Inflammatory macrophage (primary cell): ENCODE results near the gene TRAF7.

Experiments used
- DNase-seq, 2 donors: peaks; one replicate each; pipeline ENCODE4 v3.0.0-alpha.2; 2020 to 2022

TRAF7 gene

GRCh38 chr16:2184346-2184745 is 28.8 kb downstream of the TRAF7 start:
- DNase-seq, result no peak

- DNase-seq, result no peak
These were observed 29.4 kb downstream of the TRAF7 start for GRCh38 chr16:2184962-2185361.

GRCh38 chr16:2186064-2186463 is 30.5 kb downstream of the TRAF7 start:
- no peak for DNase-seq

GRCh38 chr16:2186505-2186904 is 30.9 kb downstream of the TRAF7 start:
- no peak for DNase-seq

GRCh38 chr16:2187212-2187611 is 31.6 kb downstream of the TRAF7 start:
- no peak for DNase-seq

- no peak for DNase-seq
These were observed 32.8 kb downstream of the TRAF7 start for GRCh38 chr16:2188395-2188794.

GRCh38 chr16:2189252-2189893 is 33.8 kb downstream of the TRAF7 start:
- no peak for DNase-seq

GRCh38 chr16:2190002-2190658 is 34.5 kb downstream of the TRAF7 start:
- no peak for DNase-seq

- no peak for DNase-seq
These were observed 35.3 kb downstream of the TRAF7 start for GRCh38 chr16:2190659-2191445.

GRCh38 chr16:2191446-2191706 is 35.8 kb downstream of the TRAF7 start:
- DNase-seq, result no peak

- DNase-seq, result no peak
These were observed 38.7 kb downstream of the TRAF7 start for GRCh38 chr16:2194166-2194834.

GRCh38 chr16:2194852-2195321 is 39.3 kb downstream of the TRAF7 start:
- peak in 1 of 2 donors; percentile 37 for DNase-seq

- DNase-seq, result no peak
These were observed 40.0 kb downstream of the TRAF7 start for GRCh38 chr16:2195322-2196161.

- DNase-seq, result peak; percentile 8 to 46
These were observed 40.8 kb downstream of the TRAF7 start, which contains the start of gene CASKIN1 for GRCh38 chr16:2196162-2196980. Gene CASKIN1, minus strand, starts transcription at chr16:2196605. Its CDS starts 173 bp downstream, at chr16:2196432.

- DNase-seq, result no peak
These were observed 41.5 kb downstream of the TRAF7 start for GRCh38 chr16:2196981-2197511.

- DNase-seq, result no peak
These were observed 42.2 kb downstream of the TRAF7 start for GRCh38 chr16:2197765-2198164.

- no peak for DNase-seq
These were observed 42.7 kb downstream of the TRAF7 start for GRCh38 chr16:2198283-2198682.

GRCh38 chr16:2199095-2199494 is 43.5 kb downstream of the TRAF7 start:
- DNase-seq, result no peak

- DNase-seq, result no peak
These were observed 44.1 kb downstream of the TRAF7 start for GRCh38 chr16:2199621-2200139.

- no peak for DNase-seq
These were observed 44.7 kb downstream of the TRAF7 start for GRCh38 chr16:2200313-2200712.
